A549 (cell line): ENCODE data around the gene BARX2. TPM values are rescaled to one million over a fixed set of nuclear protein-coding genes. Genes with fewer than 3 reads are reported as not detected.

Experiments used
- ATAC-seq, 2 experiments: fragments of 200-7000 bp in 1 of 2; fragments of >200 bp in 1 of 2; cut with Nextera tagmentation in 1 of 2; cut with Tn5 transposase in 1 of 2; 3 replicates each; pipeline versions ENCODE4 v1.8.0 to v1.9.1; 2018 to 2020; ENCODE audit warnings: mild to moderate bottlenecking in 1 of 2, moderate library complexity in 1 of 2
- CTCF ChIA-PET: fragments of 300-600 bp; sonication (Branson Sonifier 250); formaldehyde crosslinking; extraction: SDS; loops from one replicate; lab custom pipeline; 2021; ENCODE audit warnings: antibody characterized with exemption, inconsistent platforms; lab: Yijun Ruan, JAX
- POLR2A ChIA-PET: fragments of 350-600 bp; formaldehyde crosslinking; extraction: SDS; loops from one replicate; lab custom pipeline; 2021; ENCODE audit warnings: antibody characterized with exemption, inconsistent platforms; lab: Yijun Ruan, JAX
- DNase-seq, 2 experiments: peaks; one replicate each; pipeline versions ENCODE4 v3.0.0 to v3.0.0-alpha.2; 2011 to 2016; ENCODE audit warnings: low read depth in 1 of 2, low spot score in 1 of 2
- FAIRE-seq: peaks from 2 replicates; lab custom pipeline; 2011; peaks lifted over from hg19 to GRCh38; lab: Jason Lieb, UNC
- H3K27ac ChIP-seq, 2 experiments: fragments of >200 bp; sonication (Bioruptor Twin); formaldehyde crosslinking; 3 replicates each; pipeline ENCODE4 v1.5.1; 2016 to 2017
- H3K4me1 ChIP-seq: fragments of >200 bp; sonication (Bioruptor Twin); formaldehyde crosslinking; 3 replicates; pipeline ENCODE4 v1.6.1; 2016
- H3K4me2 ChIP-seq: fragments of >200 bp; sonication (Bioruptor Twin); formaldehyde crosslinking; 3 replicates; pipeline ENCODE4 v1.6.1; 2016
- H3K4me3 ChIP-seq: fragments of >200 bp; sonication (Bioruptor Twin); formaldehyde crosslinking; 3 replicates; pipeline ENCODE4 v1.5.1; 2016
- H3K9me3 ChIP-seq: fragments of >200 bp; sonication (Bioruptor Twin); formaldehyde crosslinking; 3 replicates; pipeline ENCODE4 v1.6.1; 2016
- BHLHE40 ChIP-seq: IDR thresholded peaks from 2 replicates; pipeline ENCODE4 v1.6.1; 2012; ENCODE audit warnings: low read depth, low read length, inconsistent platforms
- CBX2 ChIP-seq: fragments of 200-600 bp; sonication (generic); IDR thresholded peaks from 2 replicates; pipeline ENCODE4 v1.6.1; 2016; ENCODE audit warnings: low read depth, mild to moderate bottlenecking, borderline replicate concordance
- CBX8 ChIP-seq: fragments of 200-600 bp; sonication (generic); IDR thresholded peaks from 2 replicates; pipeline ENCODE4 v1.6.1; 2016
- CEBPB ChIP-seq, 2 experiments: fragments of >200 bp in 1 of 2; sonication (Bioruptor Twin) in 1 of 2; formaldehyde crosslinking in 1 of 2; IDR thresholded peaks; 2 replicates each; pipeline ENCODE4 v1.6.1; 2012 to 2016
- CHD2 ChIP-seq: fragments of 150-350 bp; IDR thresholded peaks from 2 replicates; pipeline ENCODE4 v1.6.1; 2014; ENCODE audit warnings: low read length; ENCODE audit not compliant: partially characterized antibody
- CHD4 ChIP-seq: fragments of 200-600 bp; sonication (generic); IDR thresholded peaks from 2 replicates; pipeline ENCODE4 v1.6.1; 2016; ENCODE audit warnings: antibody characterized with exemption, mild to moderate bottlenecking, borderline replicate concordance
- EHF ChIP-seq: fragments of 250-450 bp; sonication (Bioruptor Pico); IDR thresholded peaks from 2 replicates; pipeline ENCODE4 v1.5.0; 2020; ENCODE audit warnings: mild to moderate bottlenecking
- ESRRA ChIP-seq: fragments of 150-350 bp; IDR thresholded peaks from 2 replicates; pipeline ENCODE4 v1.6.1; 2014; ENCODE audit warnings: mild to moderate bottlenecking, low read length, borderline replicate concordance
- FOSL2 ChIP-seq, 2 experiments: fragments of 450-650 bp in 1 of 2; fragments of >200 bp in 1 of 2; sonication (Bioruptor Twin) in 1 of 2; formaldehyde crosslinking; IDR thresholded peaks; 2 replicates each; pipeline versions ENCODE4 v1.5.0 to v1.6.1; 2016 to 2020; ENCODE audit warnings: mild to moderate bottlenecking in 1 of 2, moderate library complexity in 1 of 2
- HMGXB4 ChIP-seq: fragments of 250-450 bp; sonication (Bioruptor Pico); IDR thresholded peaks from 2 replicates; pipeline ENCODE4 v1.5.0; 2021; ENCODE audit warnings: mild to moderate bottlenecking, moderate library complexity, borderline replicate concordance
- HOXA7 ChIP-seq: fragments of 250-450 bp; sonication (Bioruptor Pico); IDR thresholded peaks from 2 replicates; pipeline ENCODE4 v1.5.0; 2020; ENCODE audit warnings: mild to moderate bottlenecking, moderate library complexity
- JUN ChIP-seq, 2 experiments: fragments of >200 bp; sonication (Bioruptor Twin); formaldehyde crosslinking; IDR thresholded peaks; 2 replicates in 1 of 2; 3 replicates in 1 of 2; pipeline ENCODE4 v1.6.1; 2016 to 2017
- KDM1A ChIP-seq: fragments of 200-600 bp; sonication (generic); IDR thresholded peaks from 2 replicates; pipeline ENCODE4 v1.6.1; 2016; ENCODE audit warnings: low read depth, mild to moderate bottlenecking
- MAFK ChIP-seq: fragments of 450-650 bp; IDR thresholded peaks from 2 replicates; pipeline ENCODE4 v1.6.1; 2014; ENCODE audit not compliant: partially characterized antibody
- NFE2L2 ChIP-seq: fragments of 150-350 bp; conservative IDR thresholded peaks from 2 replicates; pipeline ENCODE4 v1.6.1; 2014; ENCODE audit warnings: low read length
- NPAS2 ChIP-seq: fragments of 250-450 bp; sonication (Bioruptor Pico); IDR thresholded peaks from 2 replicates; pipeline ENCODE4 v1.8.0; 2022; ENCODE audit warnings: mild to moderate bottlenecking, moderate library complexity, borderline replicate concordance
- NR3C1 ChIP-seq: fragments of >200 bp; sonication (Bioruptor Twin); formaldehyde crosslinking; IDR thresholded peaks from 3 replicates; pipeline ENCODE4 v1.6.1; 2017
- POLR2A ChIP-seq: IDR thresholded peaks from 2 replicates; pipeline ENCODE4 v1.6.1; 2012; ENCODE audit warnings: mild to moderate bottlenecking, low read length
- RAD21 ChIP-seq, 2 experiments: fragments of >200 bp in 1 of 2; sonication (Bioruptor Twin) in 1 of 2; formaldehyde crosslinking in 1 of 2; IDR thresholded peaks in 1 of 2; conservative IDR thresholded peaks in 1 of 2; 2 replicates in 1 of 2; 3 replicates in 1 of 2; pipeline ENCODE4 v1.6.1; 2012 to 2018; ENCODE audit warnings: inconsistent platforms in 1 of 2
- RFX5 ChIP-seq: fragments of 450-650 bp; IDR thresholded peaks from 2 replicates; pipeline ENCODE4 v1.7.1; 2014; ENCODE audit warnings: antibody characterized with exemption, mild to moderate bottlenecking, moderate library complexity
- RNF2 ChIP-seq: fragments of 200-600 bp; sonication (generic); IDR thresholded peaks from 2 replicates; pipeline ENCODE4 v1.6.1; 2016; ENCODE audit warnings: low read depth, mild to moderate bottlenecking, antibody characterized with exemption, moderate library complexity, borderline replicate concordance
- USF2 ChIP-seq: fragments of 450-650 bp; IDR thresholded peaks from 2 replicates; pipeline ENCODE4 v1.6.1; 2014; ENCODE audit warnings: antibody characterized with exemption
- ZC3H11A ChIP-seq: fragments of 450-650 bp; IDR thresholded peaks from 2 replicates; pipeline ENCODE4 v1.6.1; 2014; ENCODE audit warnings: antibody characterized with exemption, mild to moderate bottlenecking
- ZSCAN20 ChIP-seq: fragments of 250-450 bp; sonication (Bioruptor Pico); IDR thresholded peaks from 2 replicates; pipeline ENCODE4 v1.8.0; 2022; ENCODE audit warnings: mild to moderate bottlenecking, moderate library complexity
- WGBS: methylation state at CpG from one replicate; pipeline ENCODE4 v1.1.6; 2017; ENCODE audit errors: missing lambda C conversion rate; 5-methylcytosine and 5-hydroxymethylcytosine counted together
- polyA plus RNA-seq, 4 experiments: library from polyadenylated mRNA; depleted of rRNA in 3 of 4; stranded (reverse); fragments of >200 nt; fragmentation: RNase III in 1 of 4; extraction: RNeasy Plus Mini Kit Qiagen cat#74134 plus additional on column Dnase treatment in 1 of 4; gene quantifications; 2 replicates in 3 of 4; 3 replicates in 1 of 4; pipeline ENCODE4 v1.2.3, GENCODE V29; 2011 to 2017
- TF ChIP-seq, protein P1 (sequence below): IDR thresholded peaks from 2 replicates; pipeline ENCODE4 v1.6.1; 2012
- TF ChIP-seq, protein P2 (sequence below): fragments of >200 bp; sonication (Bioruptor Twin); formaldehyde crosslinking; IDR thresholded peaks from 3 replicates; pipeline ENCODE4 v1.5.1; 2016

Gene BARX2
- polyA plus RNA-seq, 2 of the 4 experiments (the other 2 are of a cell fraction), result not detected

GRCh38 chr11:129423426-129423825 lies 47.8 kb downstream of the BARX2 start:
- ChIA-PET POLR2A (no interaction called here), CTCF (interaction anchor here (0.7 to 1.5 kb wide), 2 partner anchors 327 to 1036 kb away, joined by 3 read pairs; no protein-coding TSS in a partner anchor)
- Histone ChIP-seq H3K4me2 (no peak overlapping the region), H3K4me3 (no peak overlapping the region), H3K27ac (no peak overlapping the region)
- FAIRE-seq (no peak), DNase-seq (no peak), ATAC-seq (no peak)
- TF ChIP-seq ZSCAN20 (CRISPR knock-in tag), result no peak
- no peak for TF ChIP-seq KDM1A
- no peak for TF ChIP-seq NFE2L2
- TF ChIP-seq CBX8, result no peak
- TF ChIP-seq, protein P1, sequence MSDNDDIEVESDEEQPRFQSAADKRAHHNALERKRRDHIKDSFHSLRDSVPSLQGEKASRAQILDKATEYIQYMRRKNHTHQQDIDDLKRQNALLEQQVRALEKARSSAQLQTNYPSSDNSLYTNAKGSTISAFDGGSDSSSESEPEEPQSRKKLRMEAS, result no peak
- TF ChIP-seq HMGXB4 (CRISPR knock-in tag), result no peak
- TF ChIP-seq ZC3H11A, result no peak
- TF ChIP-seq USF2, result no peak
- TF ChIP-seq CHD4, result no peak
- no peak for TF ChIP-seq CBX2
- TF ChIP-seq RFX5, result no peak
- TF ChIP-seq CEBPB (IDR thresholded peaks at IDR 0.05), result no peak
- TF ChIP-seq, all 56 proteins: peak for 0
- Histone ChIP-seq H3K4me1 (no peaks in the 10 kb centered on the region), H3K9me3 (no peaks in the 10 kb centered on the region)

DNA sequence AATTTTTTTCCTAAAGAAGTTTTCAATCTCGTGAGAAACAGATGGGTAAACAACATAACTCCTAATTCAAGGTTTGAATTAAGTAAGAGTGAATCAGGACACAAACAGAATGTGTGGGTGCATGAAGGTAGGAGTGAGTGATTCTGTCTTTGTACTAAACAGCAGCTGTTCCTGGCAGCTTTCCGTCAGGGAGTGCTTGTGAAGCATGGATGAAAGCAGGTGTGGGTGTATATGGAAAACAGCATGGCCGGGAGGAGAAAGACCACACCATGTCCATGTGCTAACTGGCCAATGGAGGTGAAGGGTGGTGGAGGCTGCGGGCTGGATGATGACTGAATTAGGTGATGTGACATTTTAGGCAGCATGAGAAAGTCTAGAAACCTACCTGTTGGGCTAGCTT lies 49.6 kb downstream of the BARX2 start:
- Histone ChIP-seq H3K4me2 (no peak overlapping the region), H3K4me3 (no peak overlapping the region), H3K27ac (no peak overlapping the region), H3K9me3 (no peaks in the 10 kb centered on the region), H3K4me1 (no peaks in the 10 kb centered on the region)
- no peak for FAIRE-seq
- no peak for ATAC-seq
- DNase-seq, result no peak
- TF ChIP-seq FOSL2 (IDR thresholded peaks at IDR 0.05), result no peak
- no peak for TF ChIP-seq FOSL2 (CRISPR knock-in tag; IDR thresholded peaks at IDR 0.05)
- no peak for TF ChIP-seq BHLHE40
- TF ChIP-seq, protein P1, result no peak
- no peak for TF ChIP-seq RNF2
- TF ChIP-seq MAFK, result no peak
- TF ChIP-seq USF2, result no peak
- no peak for TF ChIP-seq POLR2A
- TF ChIP-seq, protein P2, sequence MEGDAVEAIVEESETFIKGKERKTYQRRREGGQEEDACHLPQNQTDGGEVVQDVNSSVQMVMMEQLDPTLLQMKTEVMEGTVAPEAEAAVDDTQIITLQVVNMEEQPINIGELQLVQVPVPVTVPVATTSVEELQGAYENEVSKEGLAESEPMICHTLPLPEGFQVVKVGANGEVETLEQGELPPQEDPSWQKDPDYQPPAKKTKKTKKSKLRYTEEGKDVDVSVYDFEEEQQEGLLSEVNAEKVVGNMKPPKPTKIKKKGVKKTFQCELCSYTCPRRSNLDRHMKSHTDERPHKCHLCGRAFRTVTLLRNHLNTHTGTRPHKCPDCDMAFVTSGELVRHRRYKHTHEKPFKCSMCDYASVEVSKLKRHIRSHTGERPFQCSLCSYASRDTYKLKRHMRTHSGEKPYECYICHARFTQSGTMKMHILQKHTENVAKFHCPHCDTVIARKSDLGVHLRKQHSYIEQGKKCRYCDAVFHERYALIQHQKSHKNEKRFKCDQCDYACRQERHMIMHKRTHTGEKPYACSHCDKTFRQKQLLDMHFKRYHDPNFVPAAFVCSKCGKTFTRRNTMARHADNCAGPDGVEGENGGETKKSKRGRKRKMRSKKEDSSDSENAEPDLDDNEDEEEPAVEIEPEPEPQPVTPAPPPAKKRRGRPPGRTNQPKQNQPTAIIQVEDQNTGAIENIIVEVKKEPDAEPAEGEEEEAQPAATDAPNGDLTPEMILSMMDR, result no peak
- no peak for TF ChIP-seq CEBPB (IDR thresholded peaks at IDR 0.05)
- TF ChIP-seq ESRRA, result no peak
- no peak for TF ChIP-seq RAD21 (conservative IDR thresholded peaks at IDR 0.05 in 1 of 2, IDR thresholded peaks at IDR 0.05 in 1 of 2)
- TF ChIP-seq HOXA7 (CRISPR knock-in tag), result no peak
- no peak for TF ChIP-seq NPAS2 (CRISPR knock-in tag)
- no peak for TF ChIP-seq RFX5
- no peak for TF ChIP-seq CHD2
- TF ChIP-seq KDM1A, result no peak
- no peak for TF ChIP-seq JUN (IDR thresholded peaks at IDR 0.05)
- no peak for TF ChIP-seq EHF
- TF ChIP-seq NR3C1, result no peak
- TF ChIP-seq, all 56 proteins: peak for 0
- ChIA-PET CTCF (interaction anchor here (1.5 kb wide), 1 partner anchor 325 kb away, joined by 3 read pairs; no protein-coding TSS in a partner anchor), POLR2A (no interaction called here)
- 27% methylated on average over 4 of the region's 4 CpGs for WGBS
